ENCODE data around the gene BCL11A. TPM values are rescaled to one million over a fixed set of nuclear protein-coding genes. Genes with fewer than 3 reads are reported as not detected.
A peak's percentile ranks its signal among the peaks of the same experiment; 100 is the strongest.

The BCL11A gene
- polyA plus RNA-seq, 1 experiment = 0.60 TPM

DNA sequence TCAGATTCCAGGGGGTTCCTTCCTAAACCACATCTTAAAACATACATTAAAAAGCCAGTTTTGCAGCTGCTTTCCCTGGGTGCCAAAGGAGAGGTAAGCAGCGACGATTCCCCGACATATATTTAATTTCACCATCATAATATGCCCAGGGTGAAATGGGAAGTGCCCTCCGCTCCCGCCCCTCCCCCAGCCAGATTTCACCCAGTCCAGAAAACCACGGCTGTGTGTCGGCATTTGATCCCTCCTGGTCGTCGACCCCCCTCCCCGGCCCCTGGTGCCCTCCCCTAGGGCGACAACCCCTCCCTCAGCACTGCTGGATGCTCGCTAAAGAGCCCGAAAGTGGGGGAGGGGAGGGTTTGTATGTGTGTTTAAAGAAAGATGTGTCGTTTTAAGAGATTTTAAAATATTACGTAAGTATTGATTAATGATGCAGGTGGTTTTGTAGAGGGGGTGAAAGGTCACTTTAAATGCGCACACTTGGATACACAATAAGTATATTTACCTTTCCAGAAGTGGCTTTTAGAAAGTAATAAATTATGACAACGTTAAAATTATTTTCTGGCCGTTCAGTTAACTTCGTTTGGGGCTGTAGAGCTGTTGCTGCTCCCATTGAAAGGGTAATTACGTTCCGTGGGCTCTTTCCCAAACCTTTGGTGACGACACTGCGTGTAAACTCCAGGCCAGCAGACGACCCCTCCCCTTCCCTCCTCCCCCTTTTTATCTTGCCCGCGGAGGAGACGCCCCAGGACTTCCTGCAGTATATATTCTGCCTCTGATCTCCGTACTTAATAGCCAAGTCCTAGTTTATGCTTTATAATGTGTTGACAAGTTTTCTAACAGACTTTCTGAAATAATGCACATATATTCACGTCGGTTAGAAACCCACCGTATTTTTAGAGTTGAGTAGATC is 3.4 kb upstream of the BCL11A start:
- no peaks in the 10 kb centered on the region for H3K36me3 ChIP-seq (ENCODE audit: control insufficient read depth, insufficient read depth, low read length)
- H3K27me3 ChIP-seq (ENCODE audit: control insufficient read depth, insufficient read depth, low read length) = peaks cover 18% of the 10 kb centered on the region
- no peak overlapping the region for H3K4me3 ChIP-seq (ENCODE audit: low read depth, low read length)
- POLR2A ChIA-PET = no interaction called here
- CTCF ChIA-PET = interaction anchor here (0.6 to 1.7 kb wide), 4 partner anchors 10 to 118 kb away, joined by 3 to 7 read pairs (median 6); no protein-coding TSS in a partner anchor
- no peak for DNase-seq (ENCODE audit: low read depth)
- TF ChIP-seq, protein P1, sequence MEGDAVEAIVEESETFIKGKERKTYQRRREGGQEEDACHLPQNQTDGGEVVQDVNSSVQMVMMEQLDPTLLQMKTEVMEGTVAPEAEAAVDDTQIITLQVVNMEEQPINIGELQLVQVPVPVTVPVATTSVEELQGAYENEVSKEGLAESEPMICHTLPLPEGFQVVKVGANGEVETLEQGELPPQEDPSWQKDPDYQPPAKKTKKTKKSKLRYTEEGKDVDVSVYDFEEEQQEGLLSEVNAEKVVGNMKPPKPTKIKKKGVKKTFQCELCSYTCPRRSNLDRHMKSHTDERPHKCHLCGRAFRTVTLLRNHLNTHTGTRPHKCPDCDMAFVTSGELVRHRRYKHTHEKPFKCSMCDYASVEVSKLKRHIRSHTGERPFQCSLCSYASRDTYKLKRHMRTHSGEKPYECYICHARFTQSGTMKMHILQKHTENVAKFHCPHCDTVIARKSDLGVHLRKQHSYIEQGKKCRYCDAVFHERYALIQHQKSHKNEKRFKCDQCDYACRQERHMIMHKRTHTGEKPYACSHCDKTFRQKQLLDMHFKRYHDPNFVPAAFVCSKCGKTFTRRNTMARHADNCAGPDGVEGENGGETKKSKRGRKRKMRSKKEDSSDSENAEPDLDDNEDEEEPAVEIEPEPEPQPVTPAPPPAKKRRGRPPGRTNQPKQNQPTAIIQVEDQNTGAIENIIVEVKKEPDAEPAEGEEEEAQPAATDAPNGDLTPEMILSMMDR (IDR thresholded peaks at IDR 0.05; ENCODE audit: insufficient read depth, low read depth, low read length) = no peak

DNA sequence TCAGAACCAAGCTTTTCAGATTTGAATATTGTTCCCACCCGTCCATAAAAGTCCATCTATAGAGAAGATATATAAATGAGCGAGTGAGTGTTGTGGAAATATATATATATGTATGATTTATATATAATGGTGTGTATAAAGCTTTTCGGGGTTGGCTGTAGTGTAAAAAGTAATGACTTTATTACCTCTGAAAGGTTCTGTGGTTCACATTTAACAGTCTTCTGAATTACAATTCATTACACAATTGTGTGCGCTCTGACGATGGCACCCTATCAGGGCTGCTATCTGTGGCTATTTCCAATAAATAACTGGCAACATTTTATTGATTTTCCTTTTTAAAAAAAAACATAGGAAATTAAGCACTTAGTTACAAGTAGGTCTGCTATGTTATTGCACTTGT is 2.7 kb upstream of the BCL11A start:
- POLR2A ChIA-PET = no interaction called here
- Histone ChIP-seq H3K4me3 (ENCODE audit: low read depth, low read length) (no peak overlapping the region), H3K36me3 (ENCODE audit: control insufficient read depth, insufficient read depth, low read length) (no peaks in the 10 kb centered on the region), H3K27me3 (ENCODE audit: control insufficient read depth, insufficient read depth, low read length) (peaks cover 18% of the 10 kb centered on the region)
- TF ChIP-seq, protein P1 (IDR thresholded peaks at IDR 0.05; ENCODE audit: insufficient read depth, low read depth, low read length) = no peak
- CTCF ChIA-PET = interaction anchor here (0.6 to 1.7 kb wide), 6 partner anchors 9 to 119 kb away, joined by 3 to 7 read pairs (median 4); no protein-coding TSS in a partner anchor
- DNase-seq (ENCODE audit: low read depth) = no peak

DNA sequence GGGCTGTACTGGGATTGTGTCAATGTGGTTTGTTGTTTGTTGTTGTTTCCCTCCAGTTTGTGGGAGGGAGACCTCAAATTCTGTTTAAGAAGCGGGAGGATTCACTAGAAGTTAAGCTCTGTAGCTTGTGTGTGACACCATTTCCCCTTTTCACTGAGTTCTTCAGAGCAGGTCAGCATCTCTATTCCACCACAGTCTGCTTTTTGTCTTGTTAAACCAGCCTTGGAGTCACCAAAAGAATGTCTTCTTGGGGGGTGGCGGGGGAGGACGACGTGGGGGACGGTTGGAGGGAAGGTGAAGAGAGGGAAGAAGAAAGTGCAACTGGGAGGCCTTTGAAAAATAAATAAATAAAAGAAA is 2.3 kb upstream of the BCL11A start:
- Histone ChIP-seq H3K36me3 (ENCODE audit: control insufficient read depth, insufficient read depth, low read length) (no peaks in the 10 kb centered on the region), H3K4me3 (ENCODE audit: low read depth, low read length) (no peak overlapping the region; the same call in 1 of the 2 replicates), H3K27me3 (ENCODE audit: control insufficient read depth, insufficient read depth, low read length) (peaks cover 18% of the 10 kb centered on the region)
- ChIA-PET CTCF (interaction anchor here (0.7 to 1.5 kb wide), 5 partner anchors 9 to 529 kb away, joined by 3 to 6 read pairs (median 4); no protein-coding TSS in a partner anchor), POLR2A (no interaction called here)
- DNase-seq (ENCODE audit: low read depth) = no peak
- TF ChIP-seq, protein P1 (IDR thresholded peaks at IDR 0.05; ENCODE audit: insufficient read depth, low read depth, low read length) = no peak

DNA sequence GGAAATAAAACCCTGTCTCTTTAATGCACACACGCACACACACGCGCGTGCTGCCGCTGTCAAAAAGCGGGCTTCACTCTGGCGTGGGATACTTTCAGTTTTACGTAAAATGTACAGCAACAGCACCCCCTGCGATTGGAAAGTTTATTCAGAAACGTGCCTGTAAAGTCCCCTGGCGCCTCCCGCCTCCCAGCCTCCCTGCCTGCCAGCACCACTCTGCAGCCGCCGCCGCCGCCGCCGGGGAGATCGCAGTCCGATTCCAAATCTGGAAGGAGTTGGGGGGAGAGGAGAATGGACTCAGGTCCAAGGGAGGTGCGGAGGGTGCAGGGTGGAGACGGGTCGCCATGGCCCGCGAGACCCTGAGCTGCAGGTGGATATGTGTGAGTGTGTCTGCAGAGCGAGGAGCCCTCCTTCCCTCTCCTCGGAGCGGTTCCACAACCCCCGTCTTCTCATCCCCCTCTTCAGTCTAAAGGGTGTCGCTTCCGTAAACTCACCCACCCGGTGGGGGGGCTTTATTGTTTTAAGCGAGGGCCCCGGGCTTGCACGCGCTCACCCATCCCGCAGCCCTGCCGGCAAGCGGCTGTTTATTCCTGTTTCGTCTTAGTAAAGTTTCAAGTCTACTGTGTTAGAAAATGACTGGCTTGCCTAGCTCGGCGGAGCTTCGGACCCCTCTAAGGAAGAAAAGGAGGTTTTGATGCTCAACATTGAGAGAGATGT is 1.8 kb upstream of the BCL11A start:
- POLR2A ChIA-PET = no interaction called here
- CTCF ChIA-PET = interaction anchor here (0.7 to 1.5 kb wide), 5 partner anchors 10 to 529 kb away, joined by 3 to 6 read pairs (median 4); no protein-coding TSS in a partner anchor
- no peak for DNase-seq (ENCODE audit: low read depth)
- peaks cover 16% of the 10 kb centered on the region for H3K27me3 ChIP-seq (ENCODE audit: control insufficient read depth, insufficient read depth, low read length)
- peak overlapping the region; percentile 52 for H3K4me3 ChIP-seq (ENCODE audit: low read depth, low read length)
- TF ChIP-seq, protein P1 (IDR thresholded peaks at IDR 0.05; ENCODE audit: insufficient read depth, low read depth, low read length) = peak; percentile 46
- no peaks in the 10 kb centered on the region for H3K36me3 ChIP-seq (ENCODE audit: control insufficient read depth, insufficient read depth, low read length)

DNA sequence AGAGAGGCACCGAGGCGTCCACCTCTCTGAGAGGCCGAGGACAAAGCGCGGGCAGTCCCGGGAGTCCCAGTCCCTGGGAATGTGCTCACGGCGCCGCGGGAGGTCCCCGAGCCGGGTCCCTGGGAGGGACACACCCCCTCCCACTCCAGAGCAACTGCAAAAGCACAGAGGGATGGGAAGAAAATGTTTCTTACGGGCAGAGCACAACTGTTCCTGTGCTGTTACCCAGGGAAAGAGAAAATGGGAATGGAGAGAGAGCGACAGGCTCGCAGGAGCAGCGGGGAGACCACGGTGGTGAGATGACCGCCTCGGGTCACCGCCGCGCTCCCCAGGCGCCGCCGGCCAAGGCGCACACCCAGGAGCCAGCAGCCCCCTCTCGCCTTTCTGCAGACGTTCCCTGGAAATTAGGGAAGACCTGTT is 1.2 kb upstream of the BCL11A start:
- Histone ChIP-seq H3K27me3 (ENCODE audit: control insufficient read depth, insufficient read depth, low read length) (peaks cover 16% of the 10 kb centered on the region), H3K36me3 (ENCODE audit: control insufficient read depth, insufficient read depth, low read length) (no peaks in the 10 kb centered on the region), H3K4me3 (ENCODE audit: low read depth, low read length) (peak overlapping the region; percentile 52)
- POLR2A ChIA-PET = no interaction called here
- TF ChIP-seq, protein P1 (IDR thresholded peaks at IDR 0.05; ENCODE audit: insufficient read depth, low read depth, low read length) = no peak
- CTCF ChIA-PET = interaction anchor here (0.7 to 1.4 kb wide), 3 partner anchors 11 to 218 kb away, joined by 3 to 4 read pairs (median 4); no protein-coding TSS in a partner anchor
- no peak for DNase-seq (ENCODE audit: low read depth)
